ENCODE results near the gene HPSE2. TPM values are rescaled to one million over a fixed set of nuclear protein-coding genes. Genes with fewer than 3 reads are reported as not detected.

HPSE2 gene
- total and polyA plus RNA-seq, 8 donors, result 0.58 to 15.8 (median 2.0) TPM

GRCh38 chr10:98488669-98489430 lies 746.8 kb downstream of the HPSE2 start:
- Histone ChIP-seq H3K36me3 (no peaks in the 10 kb centered on the region), H3K4me3 (no peak overlapping the region), H3K27ac (no peak overlapping the region), H3K27me3 (no peaks in the 10 kb centered on the region), H3K9me3 (no peaks in the 10 kb centered on the region), H3K4me1 (no peaks in the 10 kb centered on the region)
- 70 to 90% (median 83%) methylated on average over 1 of the region's 1 CpG for WGBS, 5 donors
- DNase-seq, result no peak
- TF ChIP-seq POLR2A (IDR thresholded peaks at IDR 0.05), result no peak
- intact Hi-C loops (cut with DNase I; ENCODE audit: low total_unique reads), result no loop called here

GRCh38 chr10:98487649-98488048 lies 748.0 kb downstream of the HPSE2 start:
- intact Hi-C loops (cut with DNase I; ENCODE audit: low total_unique reads), result no loop called here
- no peaks in the 10 kb centered on the region for H3K4me1 ChIP-seq

GRCh38 chr10:98486421-98486820 lies 749.2 kb downstream of the HPSE2 start:
- no peak overlapping the region for H3K27ac ChIP-seq
- H3K9me3 ChIP-seq, result no peaks in the 10 kb centered on the region
- H3K27me3 ChIP-seq, result no peaks in the 10 kb centered on the region
- H3K4me1 ChIP-seq, result peaks cover 0 to 4% (median 0%) of the 10 kb centered on the region in 4 donors
- 81 to 93% (median 91%) methylated on average over 3 of the region's 3 CpGs for WGBS, 5 donors
- H3K4me3 ChIP-seq, result no peak overlapping the region
- intact Hi-C loops (cut with DNase I; ENCODE audit: low total_unique reads), result no loop called here
- no peak for TF ChIP-seq EP300 (IDR thresholded peaks at IDR 0.05)
- no peak for TF ChIP-seq CTCF (IDR thresholded peaks at IDR 0.05)
- TF ChIP-seq POLR2AphosphoS5 (IDR thresholded peaks at IDR 0.05), result no peak
- TF ChIP-seq POLR2A (IDR thresholded peaks at IDR 0.05), result no peak
- no peaks in the 10 kb centered on the region for H3K36me3 ChIP-seq
- DNase-seq, result no peak

More at GRCh38 chr10:98487649-98488048, 748.0 kb downstream of the HPSE2 start:
- no peak for TF ChIP-seq EP300 (IDR thresholded peaks at IDR 0.05)
- TF ChIP-seq POLR2A (IDR thresholded peaks at IDR 0.05), result no peak
- no peak for TF ChIP-seq POLR2AphosphoS5 (IDR thresholded peaks at IDR 0.05)
- no peak for TF ChIP-seq CTCF (IDR thresholded peaks at IDR 0.05)
- H3K9me3 ChIP-seq, result no peaks in the 10 kb centered on the region
- 74 to 90% (median 77%) methylated on average over 3 of the region's 3 CpGs for WGBS, 5 donors
- H3K27ac ChIP-seq, result no peak overlapping the region
- H3K4me3 ChIP-seq, result no peak overlapping the region
- H3K27me3 ChIP-seq, result no peaks in the 10 kb centered on the region
- no peaks in the 10 kb centered on the region for H3K36me3 ChIP-seq
- no peak for DNase-seq

- Histone ChIP-seq H3K36me3 (no peaks in the 10 kb centered on the region), H3K4me1 (peaks cover 0 to 5% (median 0%) of the 10 kb centered on the region in 4 donors), H3K27me3 (no peaks in the 10 kb centered on the region), H3K27ac (no peak overlapping the region), H3K4me3 (no peak overlapping the region), H3K9me3 (no peaks in the 10 kb centered on the region)
- no peak for DNase-seq
- TF ChIP-seq POLR2AphosphoS5 (IDR thresholded peaks at IDR 0.05), result no peak
- no peak for TF ChIP-seq EP300 (IDR thresholded peaks at IDR 0.05)
- no peak for TF ChIP-seq POLR2A (IDR thresholded peaks at IDR 0.05)
- TF ChIP-seq CTCF (IDR thresholded peaks at IDR 0.05), result no peak
- intact Hi-C loops (cut with DNase I; ENCODE audit: low total_unique reads), result no loop called here
- 64 to 81% (median 80%) methylated on average over 2 of the region's 2 CpGs for WGBS, 5 donors
Measured at GRCh38 chr10:98485959-98486358, 749.7 kb downstream of the HPSE2 start.

GRCh38 chr10:98483658-98484057 lies 752.0 kb downstream of the HPSE2 start:
- DNase-seq, result no peak
- intact Hi-C loops (cut with DNase I; ENCODE audit: low total_unique reads), result no loop called here
- Histone ChIP-seq H3K9me3 (no peaks in the 10 kb centered on the region), H3K27ac (no peak overlapping the region), H3K36me3 (no peaks in the 10 kb centered on the region), H3K27me3 (no peaks in the 10 kb centered on the region), H3K4me3 (no peak overlapping the region), H3K4me1 (peaks cover 0 to 5% (median 0%) of the 10 kb centered on the region in 4 donors)
- TF ChIP-seq CTCF (IDR thresholded peaks at IDR 0.05), result no peak
